Measurements from ENCODE around the gene ACMSD. TPM values are rescaled to one million over a fixed set of nuclear protein-coding genes. Genes with fewer than 3 reads are reported as not detected.
"Not testable (repeated sequence)": the region's sequence is repeated elsewhere in the genome, so short reads cannot be mapped to it uniquely, and the experiment has no call there.

Gene ACMSD
- total RNA-seq, 1 donor from 2014 or later = not detected

- no peak for DNase-seq
- Histone ChIP-seq H3K27ac (replicated peaks) (no peak overlapping the region), H3K4me1 (no peaks in the 10 kb centered on the region), H3K27me3 (ENCODE audit: low read depth) (peaks cover 2% of the 10 kb centered on the region), H3K4me3 (no peak overlapping the region), H3K36me3 (no peaks in the 10 kb centered on the region), H3K9me3 (replicated peaks) (peaks cover 11% of the 10 kb centered on the region)
- intact Hi-C loops (cut with micrococcal nuclease) = no loop called here
- no peak for TF ChIP-seq CTCF (IDR thresholded peaks at IDR 0.05; ENCODE audit: borderline replicate concordance)
Observed at GRCh38 chr2:134846213-134846612, 7.8 kb downstream of the ACMSD start.

GRCh38 chr2:134847582-134847981, 9.2 kb downstream of the ACMSD start:
- H3K27ac ChIP-seq (replicated peaks); H3K36me3 ChIP-seq; H3K4me1 ChIP-seq; H3K4me3 ChIP-seq; intact Hi-C loops (cut with micrococcal nuclease); H3K27me3 ChIP-seq (ENCODE audit: low read depth); DNase-seq: not testable (repeated sequence)
- H3K9me3 ChIP-seq (replicated peaks) = peaks cover 11% of the 10 kb centered on the region

- no peaks in the 10 kb centered on the region for H3K36me3 ChIP-seq
- intact Hi-C loops (cut with micrococcal nuclease) = no loop called here
- DNase-seq = no peak
- H3K27ac ChIP-seq (replicated peaks) = no peak overlapping the region
- no peaks in the 10 kb centered on the region for H3K27me3 ChIP-seq (ENCODE audit: low read depth)
- no peaks in the 10 kb centered on the region for H3K4me1 ChIP-seq
- H3K9me3 ChIP-seq (replicated peaks) = peaks cover 10% of the 10 kb centered on the region
- TF ChIP-seq CTCF (IDR thresholded peaks at IDR 0.05; ENCODE audit: borderline replicate concordance) = no peak
- no peak overlapping the region for H3K4me3 ChIP-seq
Observed at GRCh38 chr2:134852518-134852917, 14.1 kb downstream of the ACMSD start.

GRCh38 chr2:134855709-134856108, 17.3 kb downstream of the ACMSD start:
- no peaks in the 10 kb centered on the region for H3K4me1 ChIP-seq
- H3K36me3 ChIP-seq = no peaks in the 10 kb centered on the region
- H3K27ac ChIP-seq (replicated peaks) = no peak overlapping the region
- TF ChIP-seq CTCF (IDR thresholded peaks at IDR 0.05; ENCODE audit: borderline replicate concordance) = no peak
- no peaks in the 10 kb centered on the region for H3K27me3 ChIP-seq (ENCODE audit: low read depth)
- no peak overlapping the region for H3K4me3 ChIP-seq
- intact Hi-C loops (cut with micrococcal nuclease) = no loop called here
- H3K9me3 ChIP-seq (replicated peaks) = no peaks in the 10 kb centered on the region
- no peak for DNase-seq

DNA sequence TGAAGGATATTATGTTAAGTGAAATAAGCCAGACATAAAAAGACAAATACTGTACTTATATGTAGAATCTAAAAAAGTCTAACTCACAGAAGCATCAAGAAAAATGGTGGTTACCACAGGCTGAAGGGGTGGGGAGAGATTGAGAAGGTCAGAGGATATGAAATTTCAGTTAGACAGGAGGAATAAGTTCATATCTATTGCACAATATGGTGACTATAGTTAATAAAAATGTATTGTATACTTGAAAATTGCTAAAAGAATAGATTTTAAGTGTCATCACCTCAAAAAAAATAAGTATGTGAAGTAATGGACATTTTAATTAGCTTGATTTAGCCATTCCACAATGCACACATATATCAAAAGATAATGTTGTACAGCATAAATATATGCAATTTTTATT, 19.8 kb downstream of the ACMSD start:
- Histone ChIP-seq H3K9me3 (replicated peaks) (no peaks in the 10 kb centered on the region), H3K4me1 (no peaks in the 10 kb centered on the region), H3K4me3 (no peak overlapping the region), H3K36me3 (no peaks in the 10 kb centered on the region), H3K27ac (replicated peaks) (no peak overlapping the region), H3K27me3 (ENCODE audit: low read depth) (no peaks in the 10 kb centered on the region)
- no peak for DNase-seq
- intact Hi-C loops (cut with micrococcal nuclease) = no loop called here
- TF ChIP-seq CTCF (IDR thresholded peaks at IDR 0.05; ENCODE audit: borderline replicate concordance) = no peak

DNA sequence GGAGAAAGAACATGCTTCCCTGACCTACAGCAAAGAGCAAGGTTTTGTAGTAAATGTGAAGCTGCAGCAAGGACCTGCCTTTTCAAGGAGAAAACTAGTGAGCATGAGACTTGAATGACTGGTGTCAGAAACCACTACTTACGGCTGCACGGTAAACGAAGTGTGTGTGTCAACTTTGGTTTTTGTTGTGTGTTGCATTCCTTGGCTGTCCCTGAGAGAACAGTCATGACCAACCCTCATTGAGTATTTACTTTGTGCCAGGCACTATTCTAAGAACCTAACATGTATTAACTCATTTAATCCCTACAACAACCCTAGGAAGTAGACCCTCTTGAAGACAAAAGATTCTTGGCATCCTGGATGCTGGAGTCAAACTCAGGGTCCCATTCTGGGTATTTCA, 22.8 kb downstream of the ACMSD start:
- no peak for TF ChIP-seq CTCF (IDR thresholded peaks at IDR 0.05; ENCODE audit: borderline replicate concordance)
- intact Hi-C loops (cut with micrococcal nuclease) = no loop called here
- Histone ChIP-seq H3K27ac (replicated peaks) (no peak overlapping the region), H3K4me1 (no peaks in the 10 kb centered on the region), H3K27me3 (ENCODE audit: low read depth) (no peaks in the 10 kb centered on the region), H3K4me3 (no peak overlapping the region), H3K36me3 (no peaks in the 10 kb centered on the region), H3K9me3 (replicated peaks) (no peaks in the 10 kb centered on the region)
- DNase-seq = no peak
